ENCODE data around the gene CCBE1.

GRCh38 chr18:59721211-59721610 lies 24.0 kb upstream of the CCBE1 start:
- TF ChIP-seq POLR2A (IDR thresholded peaks at IDR 0.05) (no peak), CTCF (IDR thresholded peaks at IDR 0.05) (no peak)

Data from adrenal gland (tissue), 5 donors.